Panc1 (cell line): ENCODE data around the gene SYTL5. TPM values are rescaled to one million over a fixed set of nuclear protein-coding genes. Genes with fewer than 3 reads are reported as not detected.

Experiments used
- ATAC-seq: fragments of 200-7000 bp; cut with Tn5 transposase; 2 replicates; pipeline ENCODE4 v1.9.1; 2020; ENCODE audit warnings: mild to moderate bottlenecking, moderate library complexity
- BruUV-seq: library from RNA; stranded (reverse); fragments of 400-500 nt; replicated peaks from 2 replicates; lab custom pipeline; 2021; lab: Mats Ljungman, UMichigan
- CTCF ChIA-PET: fragments of 300-600 bp; sonication (Branson Sonifier 250); formaldehyde crosslinking; loops from one replicate; lab custom pipeline; 2022; ENCODE audit warnings: antibody characterized with exemption; lab: Charles Lee
- POLR2A ChIA-PET: fragments of 300-600 bp; sonication (Branson Sonifier 250); formaldehyde crosslinking; loops from one replicate; lab custom pipeline; 2022; ENCODE audit warnings: antibody characterized with exemption; lab: Charles Lee
- DNase-seq: peaks from one replicate; pipeline ENCODE4 v3.0.0-alpha.2; 2010; ENCODE audit warnings: low read depth, low spot score
- H3K27ac ChIP-seq: 2 replicates; pipeline ENCODE4 v1.5.1; 2011; ENCODE audit warnings: mild to moderate bottlenecking, low read length, inconsistent platforms
- H3K27me3 ChIP-seq: fragments of 200-500 bp; sonication (Bioruptor generic); 2 replicates; pipeline ENCODE4 v1.6.0; 2014; ENCODE audit warnings: low read length, inconsistent platforms; ENCODE audit not compliant: control insufficient read depth, insufficient read depth
- H3K36me3 ChIP-seq: fragments of 200-500 bp; sonication (Bioruptor generic); 2 replicates; pipeline ENCODE4 v1.5.1; 2014; ENCODE audit warnings: inconsistent platforms, mild to moderate bottlenecking, low read length, moderate library complexity; ENCODE audit not compliant: control insufficient read depth, insufficient read depth
- H3K4me1 ChIP-seq: 2 replicates; pipeline ENCODE4 v1.5.1; 2011; ENCODE audit warnings: inconsistent platforms, mild to moderate bottlenecking, low read length, moderate library complexity; ENCODE audit not compliant: control insufficient read depth, insufficient read depth
- H3K4me3 ChIP-seq, 2 experiments: 2 replicates each; pipeline ENCODE4 v1.5.1; 2011 to 2012; ENCODE audit warnings: low read depth in 2 of 2, low read length in 2 of 2, mild to moderate bottlenecking in 2 of 2, inconsistent platforms in 1 of 2, moderate library complexity in 1 of 2
- H3K9me3 ChIP-seq: fragments of 200-500 bp; sonication (Bioruptor generic); 2 replicates; pipeline ENCODE4 v1.5.1; 2014; ENCODE audit warnings: low read depth, mild to moderate bottlenecking, inconsistent platforms, low read length, moderate library complexity; ENCODE audit not compliant: control insufficient read depth, insufficient read depth
- POLR2AphosphoS5 ChIP-seq: IDR thresholded peaks from 2 replicates; pipeline ENCODE4 v1.6.1; 2012; ENCODE audit warnings: mild to moderate bottlenecking, low read depth, low read length, moderate library complexity
- SIN3A ChIP-seq: IDR thresholded peaks from 2 replicates; pipeline ENCODE4 v1.6.1; 2012; ENCODE audit warnings: low read depth, mild to moderate bottlenecking, low read length, moderate library complexity, borderline replicate concordance; ENCODE audit not compliant: insufficient read depth
- TCF7L2 ChIP-seq: IDR thresholded peaks from 2 replicates; pipeline ENCODE4 v1.6.1; 2011; ENCODE audit warnings: mild to moderate bottlenecking, low read depth, low read length, inconsistent platforms
- in situ Hi-C: cut with HindIII; loops from 2 replicates; pipeline ENCODE4 v1.10.0; 2016; ENCODE audit warnings: low sequenced_read_pairs, low pct_unique_long_range_greater_than_20kb
- intact Hi-C: fragments of 100-400 bp; cut with micrococcal nuclease; formaldehyde crosslinking; loops from one replicate; pipeline ENCODE4 v1.10.0; 2022; ENCODE audit not compliant: unreplicated experiment
- total RNA-seq: library from RNA; stranded (reverse); gene quantifications from one replicate; pipeline ENCODE4 v1.2.1, GENCODE V29; 2021; ENCODE audit not compliant: unreplicated experiment
- TF ChIP-seq, protein P1 (sequence below), 2 experiments: IDR thresholded peaks; 2 replicates each; pipeline ENCODE4 v1.6.1; 2011 to 2012; ENCODE audit warnings: low read depth in 2 of 2, control low read depth in 1 of 2, low read length in 1 of 2, mild to moderate bottlenecking in 1 of 2, moderate library complexity in 1 of 2; ENCODE audit not compliant: insufficient read depth in 1 of 2
- TF ChIP-seq, protein P2 (sequence below): fragments of 450-650 bp; IDR thresholded peaks from 2 replicates; pipeline ENCODE4 v1.5.1; 2017; ENCODE audit warnings: mild to moderate bottlenecking

The SYTL5 gene
- total RNA-seq, 1 experiment from 2014 or later: 0.08 TPM

DNA sequence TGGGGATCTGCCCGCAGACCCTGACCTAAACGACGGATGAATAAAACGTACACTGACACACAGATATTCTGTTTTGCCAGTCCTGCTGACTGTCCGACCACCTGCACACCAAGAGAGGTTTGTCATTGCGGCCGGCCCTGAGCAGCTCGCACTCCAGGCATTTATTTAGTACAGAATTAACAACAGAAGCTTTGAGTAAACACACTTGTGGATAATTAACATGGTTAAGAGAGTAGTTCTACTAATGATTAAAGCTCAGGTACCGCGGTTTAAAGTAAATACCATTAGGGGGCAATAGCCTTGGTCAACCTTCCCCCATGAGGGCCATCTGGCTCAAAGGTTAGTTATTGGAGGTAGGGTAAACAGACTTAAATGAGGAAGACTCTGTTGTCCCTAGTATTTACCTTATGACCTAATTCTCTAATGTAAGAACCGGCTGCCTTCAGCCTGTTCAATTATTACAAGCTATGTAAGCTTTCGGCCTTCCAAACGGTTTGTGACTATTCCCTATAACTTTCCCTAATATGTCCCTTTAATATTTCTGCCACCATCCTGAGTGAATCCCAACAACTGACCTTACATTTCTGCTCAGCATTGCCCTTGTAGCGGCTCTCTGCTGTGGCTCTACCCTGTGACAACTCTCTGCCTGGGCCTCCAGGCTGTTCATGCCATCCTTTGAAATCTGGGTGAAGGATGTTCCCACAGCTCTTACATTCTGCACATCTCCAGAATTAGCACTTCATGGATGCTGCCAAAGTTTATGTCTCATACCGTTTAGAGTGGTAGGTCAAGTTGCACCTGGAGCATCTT, 46.9 kb upstream of the SYTL5 start:
- Histone ChIP-seq H3K27me3 (no peaks in the 10 kb centered on the region), H3K4me3 (no peak overlapping the region), H3K36me3 (no peaks in the 10 kb centered on the region), H3K27ac (no peak overlapping the region), H3K4me1 (no peaks in the 10 kb centered on the region), H3K9me3 (no peaks in the 10 kb centered on the region)
- POLR2A ChIA-PET: no interaction called here
- CTCF ChIA-PET: no interaction called here
- ATAC-seq: no peak
- TF ChIP-seq SIN3A (no peak), POLR2AphosphoS5 (no peak), TCF7L2 (no peak)
- TF ChIP-seq, protein P1, sequence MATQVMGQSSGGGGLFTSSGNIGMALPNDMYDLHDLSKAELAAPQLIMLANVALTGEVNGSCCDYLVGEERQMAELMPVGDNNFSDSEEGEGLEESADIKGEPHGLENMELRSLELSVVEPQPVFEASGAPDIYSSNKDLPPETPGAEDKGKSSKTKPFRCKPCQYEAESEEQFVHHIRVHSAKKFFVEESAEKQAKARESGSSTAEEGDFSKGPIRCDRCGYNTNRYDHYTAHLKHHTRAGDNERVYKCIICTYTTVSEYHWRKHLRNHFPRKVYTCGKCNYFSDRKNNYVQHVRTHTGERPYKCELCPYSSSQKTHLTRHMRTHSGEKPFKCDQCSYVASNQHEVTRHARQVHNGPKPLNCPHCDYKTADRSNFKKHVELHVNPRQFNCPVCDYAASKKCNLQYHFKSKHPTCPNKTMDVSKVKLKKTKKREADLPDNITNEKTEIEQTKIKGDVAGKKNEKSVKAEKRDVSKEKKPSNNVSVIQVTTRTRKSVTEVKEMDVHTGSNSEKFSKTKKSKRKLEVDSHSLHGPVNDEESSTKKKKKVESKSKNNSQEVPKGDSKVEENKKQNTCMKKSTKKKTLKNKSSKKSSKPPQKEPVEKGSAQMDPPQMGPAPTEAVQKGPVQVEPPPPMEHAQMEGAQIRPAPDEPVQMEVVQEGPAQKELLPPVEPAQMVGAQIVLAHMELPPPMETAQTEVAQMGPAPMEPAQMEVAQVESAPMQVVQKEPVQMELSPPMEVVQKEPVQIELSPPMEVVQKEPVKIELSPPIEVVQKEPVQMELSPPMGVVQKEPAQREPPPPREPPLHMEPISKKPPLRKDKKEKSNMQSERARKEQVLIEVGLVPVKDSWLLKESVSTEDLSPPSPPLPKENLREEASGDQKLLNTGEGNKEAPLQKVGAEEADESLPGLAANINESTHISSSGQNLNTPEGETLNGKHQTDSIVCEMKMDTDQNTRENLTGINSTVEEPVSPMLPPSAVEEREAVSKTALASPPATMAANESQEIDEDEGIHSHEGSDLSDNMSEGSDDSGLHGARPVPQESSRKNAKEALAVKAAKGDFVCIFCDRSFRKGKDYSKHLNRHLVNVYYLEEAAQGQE (IDR thresholded peaks at IDR 0.05; ENCODE audit: insufficient read depth in 1 of 2, low read depth in 2 of 2, low read length in 1 of 2): no peak
- TF ChIP-seq, protein P2, sequence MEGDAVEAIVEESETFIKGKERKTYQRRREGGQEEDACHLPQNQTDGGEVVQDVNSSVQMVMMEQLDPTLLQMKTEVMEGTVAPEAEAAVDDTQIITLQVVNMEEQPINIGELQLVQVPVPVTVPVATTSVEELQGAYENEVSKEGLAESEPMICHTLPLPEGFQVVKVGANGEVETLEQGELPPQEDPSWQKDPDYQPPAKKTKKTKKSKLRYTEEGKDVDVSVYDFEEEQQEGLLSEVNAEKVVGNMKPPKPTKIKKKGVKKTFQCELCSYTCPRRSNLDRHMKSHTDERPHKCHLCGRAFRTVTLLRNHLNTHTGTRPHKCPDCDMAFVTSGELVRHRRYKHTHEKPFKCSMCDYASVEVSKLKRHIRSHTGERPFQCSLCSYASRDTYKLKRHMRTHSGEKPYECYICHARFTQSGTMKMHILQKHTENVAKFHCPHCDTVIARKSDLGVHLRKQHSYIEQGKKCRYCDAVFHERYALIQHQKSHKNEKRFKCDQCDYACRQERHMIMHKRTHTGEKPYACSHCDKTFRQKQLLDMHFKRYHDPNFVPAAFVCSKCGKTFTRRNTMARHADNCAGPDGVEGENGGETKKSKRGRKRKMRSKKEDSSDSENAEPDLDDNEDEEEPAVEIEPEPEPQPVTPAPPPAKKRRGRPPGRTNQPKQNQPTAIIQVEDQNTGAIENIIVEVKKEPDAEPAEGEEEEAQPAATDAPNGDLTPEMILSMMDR: no peak
- intact Hi-C loops (no loop called here), in situ Hi-C loops (no loop called here)
- no peak for DNase-seq
- no TSS peak for BruUV-seq

DNA sequence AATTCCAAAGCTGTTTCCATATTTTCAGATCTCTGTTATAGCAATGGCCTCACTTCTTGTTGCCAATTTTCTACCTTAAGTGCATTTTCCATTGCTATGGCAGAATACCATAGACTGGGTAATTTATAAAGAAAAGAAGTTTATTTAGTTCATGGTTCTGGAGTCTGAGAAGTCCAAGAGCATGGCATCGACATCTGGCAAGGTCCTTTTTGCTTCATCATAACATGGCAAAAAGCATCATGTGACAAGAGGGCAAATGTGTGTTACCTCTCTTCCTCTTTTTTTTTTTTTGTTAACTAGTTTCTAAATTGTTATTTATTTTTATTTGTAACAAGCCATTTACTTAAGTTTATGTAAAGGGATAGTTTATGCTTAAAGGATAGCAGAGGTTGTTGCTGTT, 45.2 kb upstream of the SYTL5 start:
- Histone ChIP-seq H3K9me3 (no peaks in the 10 kb centered on the region), H3K27me3 (no peaks in the 10 kb centered on the region), H3K4me3 (no peak overlapping the region), H3K27ac (no peak overlapping the region), H3K4me1 (no peaks in the 10 kb centered on the region), H3K36me3 (no peaks in the 10 kb centered on the region)
- in situ Hi-C loops: no loop called here
- intact Hi-C loops: no loop called here
- no peak for DNase-seq
- TF ChIP-seq, protein P1 (IDR thresholded peaks at IDR 0.05; ENCODE audit: insufficient read depth in 1 of 2, low read depth in 2 of 2, low read length in 1 of 2): no peak
- TF ChIP-seq SIN3A (no peak), TCF7L2 (no peak), POLR2AphosphoS5 (no peak)
- TF ChIP-seq, protein P2: no peak
- ChIA-PET POLR2A (no interaction called here), CTCF (no interaction called here)
- ATAC-seq: no peak
- no TSS peak for BruUV-seq
